SK-N-SH treated with all-trans-retinoic acid at 6 μM for 48 hours (cell line): ENCODE measurements around the gene SPTSSA.
"Not testable (repeated sequence)": the region's sequence is repeated elsewhere in the genome, so short reads cannot be mapped to it uniquely, and the experiment has no call there.

Experiments used
- ATAC-seq: fragments of 200-7000 bp; cut with Tn5 transposase; 3 replicates; pipeline ENCODE4 v1.9.1; 2020; ENCODE audit warnings: mild to moderate bottlenecking, moderate library complexity
- BACH2 ChIP-seq: fragments of 250-450 bp; sonication (Bioruptor Pico); IDR thresholded peaks from 2 replicates; pipeline ENCODE4 v1.9.0; 2021; ENCODE audit warnings: mild to moderate bottlenecking, borderline replicate concordance
- ESRRG ChIP-seq: fragments of 250-450 bp; sonication (Bioruptor Pico); IDR thresholded peaks from 2 replicates; pipeline ENCODE4 v1.6.1; 2021; ENCODE audit warnings: mild to moderate bottlenecking
- GLIS3 ChIP-seq: fragments of 250-450 bp; sonication (Bioruptor Pico); IDR thresholded peaks from 2 replicates; pipeline ENCODE4 v1.5.0; 2020; ENCODE audit warnings: mild to moderate bottlenecking, moderate library complexity
- ISL1 ChIP-seq: fragments of 250-450 bp; sonication (Bioruptor Pico); IDR thresholded peaks from 2 replicates; pipeline ENCODE4 v2.1.2; 2022; ENCODE audit warnings: mild to moderate bottlenecking, moderate library complexity
- OSR1 ChIP-seq: fragments of 250-450 bp; sonication (Bioruptor Pico); IDR thresholded peaks from 2 replicates; pipeline ENCODE4 v1.8.0; 2022; ENCODE audit warnings: moderate library complexity, mild to moderate bottlenecking, inconsistent platforms
- PPARA ChIP-seq: fragments of 250-450 bp; sonication (Bioruptor Pico); IDR thresholded peaks from 2 replicates; pipeline ENCODE4 v1.5.0; 2020; ENCODE audit warnings: mild to moderate bottlenecking, borderline replicate concordance
- RARB ChIP-seq: fragments of 250-450 bp; sonication (Bioruptor Pico); IDR thresholded peaks from 2 replicates; pipeline ENCODE4 v1.8.0; 2021; ENCODE audit warnings: mild to moderate bottlenecking, moderate library complexity
- SNAI2 ChIP-seq: fragments of 250-450 bp; sonication (Bioruptor Pico); IDR thresholded peaks from 2 replicates; pipeline ENCODE4 v1.5.0; 2020; ENCODE audit warnings: mild to moderate bottlenecking, moderate library complexity
- TCF4 ChIP-seq: fragments of 250-450 bp; sonication (Bioruptor Pico); IDR thresholded peaks from 2 replicates; pipeline ENCODE4 v1.8.0; 2021; ENCODE audit warnings: mild to moderate bottlenecking, moderate library complexity, borderline replicate concordance
- TOX ChIP-seq: fragments of 250-450 bp; sonication (Bioruptor Pico); IDR thresholded peaks from 2 replicates; pipeline ENCODE4 v1.8.0; 2021; ENCODE audit warnings: mild to moderate bottlenecking, moderate library complexity, borderline replicate concordance
- ZC3H10 ChIP-seq: fragments of 250-450 bp; sonication (Bioruptor Pico); IDR thresholded peaks from 2 replicates; pipeline ENCODE4 v1.5.1; 2021; ENCODE audit warnings: mild to moderate bottlenecking, moderate library complexity
- ZFP3 ChIP-seq: fragments of 250-450 bp; sonication (Bioruptor Pico); IDR thresholded peaks from 2 replicates; pipeline ENCODE4 v1.5.0; 2020; ENCODE audit warnings: mild to moderate bottlenecking, moderate library complexity
- ZFP30 ChIP-seq: fragments of 450-650 bp; formaldehyde crosslinking; IDR thresholded peaks from 2 replicates; pipeline ENCODE4 v1.5.0; 2022; ENCODE audit warnings: mild to moderate bottlenecking, moderate library complexity
- ZNF565 ChIP-seq: fragments of 450-650 bp; formaldehyde crosslinking; conservative IDR thresholded peaks from 2 replicates; pipeline ENCODE4 v1.5.0; 2020; ENCODE audit warnings: low read depth, mild to moderate bottlenecking, moderate library complexity
- ZNF70 ChIP-seq: fragments of 450-650 bp; formaldehyde crosslinking; IDR thresholded peaks from 2 replicates; pipeline ENCODE4 v1.5.0; 2020; ENCODE audit warnings: mild to moderate bottlenecking, moderate library complexity
- ZNF8 ChIP-seq: fragments of 450-650 bp; formaldehyde crosslinking; IDR thresholded peaks from 2 replicates; pipeline ENCODE4 v1.5.0; 2020; ENCODE audit warnings: mild to moderate bottlenecking, moderate library complexity
- TF ChIP-seq, protein P1 (sequence below): fragments of 250-450 bp; sonication (Bioruptor Pico); IDR thresholded peaks from 2 replicates; pipeline ENCODE4 v1.5.0; 2020; ENCODE audit warnings: mild to moderate bottlenecking, moderate library complexity
- TF ChIP-seq, protein P2 (sequence below): fragments of 250-450 bp; sonication (Bioruptor Pico); IDR thresholded peaks from 2 replicates; pipeline ENCODE4 v1.5.1; 2020; ENCODE audit warnings: low read depth, mild to moderate bottlenecking, moderate library complexity
- TF ChIP-seq, protein P3 (sequence below): fragments of 250-450 bp; sonication (Bioruptor Pico); IDR thresholded peaks from 2 replicates; pipeline ENCODE4 v1.5.1; 2021; ENCODE audit warnings: mild to moderate bottlenecking, moderate library complexity
- TF ChIP-seq, protein P4 (sequence below): fragments of 250-450 bp; sonication (Bioruptor Pico); IDR thresholded peaks from 2 replicates; pipeline ENCODE4 v1.8.0; 2021; ENCODE audit warnings: low read depth, mild to moderate bottlenecking, moderate library complexity, borderline replicate concordance
- TF ChIP-seq, protein P5 (sequence below): fragments of 250-450 bp; sonication (Bioruptor Pico); IDR thresholded peaks from 2 replicates; pipeline ENCODE4 v1.8.0; 2020; ENCODE audit warnings: mild to moderate bottlenecking, moderate library complexity, borderline replicate concordance

Gene SPTSSA

DNA sequence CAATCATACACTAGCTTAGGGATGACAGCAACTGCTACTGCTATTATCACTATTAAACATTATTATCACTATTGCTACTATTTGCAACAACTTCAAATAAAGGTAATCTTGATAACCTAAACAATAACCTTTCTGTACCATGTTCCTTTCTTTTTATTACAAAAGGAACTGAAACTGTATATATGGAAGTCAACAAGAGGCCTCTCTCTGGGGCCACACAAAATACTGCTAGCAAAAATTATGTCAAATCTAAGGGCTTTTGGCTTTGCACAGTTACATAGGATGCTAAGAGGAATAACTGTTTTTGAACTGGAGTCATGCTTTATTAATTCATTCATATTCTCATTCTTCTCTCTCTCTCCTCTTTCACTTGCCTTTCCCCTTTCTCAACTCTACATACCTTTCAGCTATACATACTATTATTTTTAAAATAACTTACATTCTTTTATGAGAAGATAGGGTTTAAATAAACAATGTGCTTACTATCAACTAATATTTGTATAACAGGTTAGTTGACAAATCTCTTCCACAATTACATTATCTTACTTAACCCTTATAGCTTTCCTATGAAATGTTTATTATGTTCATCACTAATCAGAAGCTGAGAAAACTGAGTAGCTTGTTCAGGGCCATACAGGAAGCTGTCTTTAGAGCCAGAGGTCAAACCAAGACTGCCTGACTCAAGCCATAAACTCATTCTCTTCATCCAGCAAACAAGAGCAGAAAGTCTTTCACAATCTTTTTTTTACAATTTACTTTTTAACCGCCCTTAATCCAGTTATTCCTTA is 25.7 kb downstream of the SPTSSA start:
- ATAC-seq = no peak; the same call in 2 of the 3 replicates

DNA sequence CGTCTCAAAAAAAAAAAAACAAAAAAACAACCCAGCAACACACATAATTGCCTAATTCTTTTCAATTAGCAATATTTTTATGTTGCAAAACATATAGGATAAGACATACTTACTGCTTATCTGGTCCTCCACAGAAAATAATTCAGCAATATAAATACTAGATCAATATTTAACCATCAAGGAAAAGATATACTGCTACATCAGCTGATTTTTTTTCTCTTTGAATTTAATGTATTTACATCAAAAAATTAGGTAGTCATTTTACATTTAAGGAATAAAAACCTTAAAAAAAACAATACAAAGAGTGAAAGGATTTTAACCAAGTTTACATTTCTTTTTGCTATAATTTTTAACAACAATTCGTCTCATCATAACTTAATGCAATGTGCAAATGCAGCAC is 28.1 kb downstream of the SPTSSA start:
- ATAC-seq = no peak
- TF ChIP-seq TCF4 (CRISPR knock-in tag) = no peak
- TF ChIP-seq TOX (CRISPR knock-in tag) = no peak
- no peak for TF ChIP-seq PPARA
- TF ChIP-seq ZFP30 (CRISPR knock-in tag) = no peak
- no peak for TF ChIP-seq ZC3H10 (CRISPR knock-in tag)
- no peak for TF ChIP-seq OSR1 (CRISPR knock-in tag)
- TF ChIP-seq ZFP3 (CRISPR knock-in tag) = no peak
- TF ChIP-seq, protein P1, sequence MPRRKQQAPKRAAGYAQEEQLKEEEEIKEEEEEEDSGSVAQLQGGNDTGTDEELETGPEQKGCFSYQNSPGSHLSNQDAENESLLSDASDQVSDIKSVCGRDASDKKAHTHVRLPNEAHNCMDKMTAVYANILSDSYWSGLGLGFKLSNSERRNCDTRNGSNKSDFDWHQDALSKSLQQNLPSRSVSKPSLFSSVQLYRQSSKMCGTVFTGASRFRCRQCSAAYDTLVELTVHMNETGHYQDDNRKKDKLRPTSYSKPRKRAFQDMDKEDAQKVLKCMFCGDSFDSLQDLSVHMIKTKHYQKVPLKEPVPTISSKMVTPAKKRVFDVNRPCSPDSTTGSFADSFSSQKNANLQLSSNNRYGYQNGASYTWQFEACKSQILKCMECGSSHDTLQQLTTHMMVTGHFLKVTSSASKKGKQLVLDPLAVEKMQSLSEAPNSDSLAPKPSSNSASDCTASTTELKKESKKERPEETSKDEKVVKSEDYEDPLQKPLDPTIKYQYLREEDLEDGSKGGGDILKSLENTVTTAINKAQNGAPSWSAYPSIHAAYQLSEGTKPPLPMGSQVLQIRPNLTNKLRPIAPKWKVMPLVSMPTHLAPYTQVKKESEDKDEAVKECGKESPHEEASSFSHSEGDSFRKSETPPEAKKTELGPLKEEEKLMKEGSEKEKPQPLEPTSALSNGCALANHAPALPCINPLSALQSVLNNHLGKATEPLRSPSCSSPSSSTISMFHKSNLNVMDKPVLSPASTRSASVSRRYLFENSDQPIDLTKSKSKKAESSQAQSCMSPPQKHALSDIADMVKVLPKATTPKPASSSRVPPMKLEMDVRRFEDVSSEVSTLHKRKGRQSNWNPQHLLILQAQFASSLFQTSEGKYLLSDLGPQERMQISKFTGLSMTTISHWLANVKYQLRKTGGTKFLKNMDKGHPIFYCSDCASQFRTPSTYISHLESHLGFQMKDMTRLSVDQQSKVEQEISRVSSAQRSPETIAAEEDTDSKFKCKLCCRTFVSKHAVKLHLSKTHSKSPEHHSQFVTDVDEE (CRISPR knock-in tag) = no peak
- TF ChIP-seq GLIS3 (CRISPR knock-in tag) = no peak
- no peak for TF ChIP-seq ESRRG
- TF ChIP-seq, protein P2, sequence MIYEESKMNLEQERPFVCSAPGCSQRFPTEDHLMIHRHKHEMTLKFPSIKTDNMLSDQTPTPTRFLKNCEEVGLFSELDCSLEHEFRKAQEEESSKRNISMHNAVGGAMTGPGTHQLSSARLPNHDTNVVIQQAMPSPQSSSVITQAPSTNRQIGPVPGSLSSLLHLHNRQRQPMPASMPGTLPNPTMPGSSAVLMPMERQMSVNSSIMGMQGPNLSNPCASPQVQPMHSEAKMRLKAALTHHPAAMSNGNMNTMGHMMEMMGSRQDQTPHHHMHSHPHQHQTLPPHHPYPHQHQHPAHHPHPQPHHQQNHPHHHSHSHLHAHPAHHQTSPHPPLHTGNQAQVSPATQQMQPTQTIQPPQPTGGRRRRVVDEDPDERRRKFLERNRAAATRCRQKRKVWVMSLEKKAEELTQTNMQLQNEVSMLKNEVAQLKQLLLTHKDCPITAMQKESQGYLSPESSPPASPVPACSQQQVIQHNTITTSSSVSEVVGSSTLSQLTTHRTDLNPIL (CRISPR knock-in tag) = no peak
- TF ChIP-seq, protein P3, sequence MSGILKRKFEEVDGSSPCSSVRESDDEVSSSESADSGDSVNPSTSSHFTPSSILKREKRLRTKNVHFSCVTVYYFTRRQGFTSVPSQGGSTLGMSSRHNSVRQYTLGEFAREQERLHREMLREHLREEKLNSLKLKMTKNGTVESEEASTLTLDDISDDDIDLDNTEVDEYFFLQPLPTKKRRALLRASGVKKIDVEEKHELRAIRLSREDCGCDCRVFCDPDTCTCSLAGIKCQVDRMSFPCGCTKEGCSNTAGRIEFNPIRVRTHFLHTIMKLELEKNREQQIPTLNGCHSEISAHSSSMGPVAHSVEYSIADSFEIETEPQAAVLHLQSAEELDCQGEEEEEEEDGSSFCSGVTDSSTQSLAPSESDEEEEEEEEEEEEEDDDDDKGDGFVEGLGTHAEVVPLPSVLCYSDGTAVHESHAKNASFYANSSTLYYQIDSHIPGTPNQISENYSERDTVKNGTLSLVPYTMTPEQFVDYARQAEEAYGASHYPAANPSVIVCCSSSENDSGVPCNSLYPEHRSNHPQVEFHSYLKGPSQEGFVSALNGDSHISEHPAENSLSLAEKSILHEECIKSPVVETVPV (CRISPR knock-in tag) = no peak
- TF ChIP-seq, protein P4, sequence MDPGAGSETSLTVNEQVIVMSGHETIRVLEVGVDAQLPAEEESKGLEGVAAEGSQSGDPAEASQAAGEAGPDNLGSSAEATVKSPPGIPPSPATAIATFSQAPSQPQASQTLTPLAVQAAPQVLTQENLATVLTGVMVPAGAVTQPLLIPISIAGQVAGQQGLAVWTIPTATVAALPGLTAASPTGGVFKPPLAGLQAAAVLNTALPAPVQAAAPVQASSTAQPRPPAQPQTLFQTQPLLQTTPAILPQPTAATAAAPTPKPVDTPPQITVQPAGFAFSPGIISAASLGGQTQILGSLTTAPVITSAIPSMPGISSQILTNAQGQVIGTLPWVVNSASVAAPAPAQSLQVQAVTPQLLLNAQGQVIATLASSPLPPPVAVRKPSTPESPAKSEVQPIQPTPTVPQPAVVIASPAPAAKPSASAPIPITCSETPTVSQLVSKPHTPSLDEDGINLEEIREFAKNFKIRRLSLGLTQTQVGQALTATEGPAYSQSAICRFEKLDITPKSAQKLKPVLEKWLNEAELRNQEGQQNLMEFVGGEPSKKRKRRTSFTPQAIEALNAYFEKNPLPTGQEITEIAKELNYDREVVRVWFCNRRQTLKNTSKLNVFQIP (CRISPR knock-in tag) = no peak
- no peak for TF ChIP-seq ISL1 (CRISPR knock-in tag)
- no peak for TF ChIP-seq RARB (CRISPR knock-in tag)
- TF ChIP-seq ZNF70 = no peak

More for the DNA sequence above, 25.7 kb downstream of the SPTSSA start:
- TF ChIP-seq, protein P1 (CRISPR knock-in tag) = no peak
- TF ChIP-seq ZNF565 (CRISPR knock-in tag) (no peak), ISL1 (CRISPR knock-in tag) (no peak), TOX (CRISPR knock-in tag) (no peak), OSR1 (CRISPR knock-in tag) (no peak), TCF4 (CRISPR knock-in tag) (no peak), BACH2 (CRISPR knock-in tag) (no peak), SNAI2 (CRISPR knock-in tag) (no peak), ZFP3 (CRISPR knock-in tag) (no peak), ESRRG (no peak), ZNF8 (CRISPR knock-in tag) (no peak), PPARA (no peak)
- TF ChIP-seq, protein P5, sequence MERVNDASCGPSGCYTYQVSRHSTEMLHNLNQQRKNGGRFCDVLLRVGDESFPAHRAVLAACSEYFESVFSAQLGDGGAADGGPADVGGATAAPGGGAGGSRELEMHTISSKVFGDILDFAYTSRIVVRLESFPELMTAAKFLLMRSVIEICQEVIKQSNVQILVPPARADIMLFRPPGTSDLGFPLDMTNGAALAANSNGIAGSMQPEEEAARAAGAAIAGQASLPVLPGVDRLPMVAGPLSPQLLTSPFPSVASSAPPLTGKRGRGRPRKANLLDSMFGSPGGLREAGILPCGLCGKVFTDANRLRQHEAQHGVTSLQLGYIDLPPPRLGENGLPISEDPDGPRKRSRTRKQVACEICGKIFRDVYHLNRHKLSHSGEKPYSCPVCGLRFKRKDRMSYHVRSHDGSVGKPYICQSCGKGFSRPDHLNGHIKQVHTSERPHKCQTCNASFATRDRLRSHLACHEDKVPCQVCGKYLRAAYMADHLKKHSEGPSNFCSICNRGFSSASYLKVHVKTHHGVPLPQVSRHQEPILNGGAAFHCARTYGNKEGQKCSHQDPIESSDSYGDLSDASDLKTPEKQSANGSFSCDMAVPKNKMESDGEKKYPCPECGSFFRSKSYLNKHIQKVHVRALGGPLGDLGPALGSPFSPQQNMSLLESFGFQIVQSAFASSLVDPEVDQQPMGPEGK (CRISPR knock-in tag) = no peak
- TF ChIP-seq, protein P2 (CRISPR knock-in tag) = no peak

DNA sequence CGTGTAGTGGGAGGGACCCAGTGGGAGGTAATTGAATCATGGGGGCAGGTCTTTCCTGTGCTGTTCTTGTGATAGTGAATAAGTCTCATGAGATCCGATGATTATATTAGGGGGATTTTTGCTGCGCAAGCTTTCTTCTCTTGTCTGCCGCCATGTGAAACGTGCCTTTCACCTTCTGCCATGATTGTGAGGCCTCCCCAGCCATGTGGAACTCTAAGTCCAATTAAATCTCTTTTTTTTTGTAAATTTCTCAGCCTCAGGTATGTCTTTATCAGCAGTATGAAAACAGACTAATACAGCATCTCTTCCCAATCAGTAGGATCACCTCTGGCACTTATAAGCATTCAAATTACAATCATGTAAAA is 34.0 kb downstream of the SPTSSA start:
- ATAC-seq = not testable (repeated sequence)
